Measurements from ENCODE around the gene LHX4.

Gene LHX4

DNA sequence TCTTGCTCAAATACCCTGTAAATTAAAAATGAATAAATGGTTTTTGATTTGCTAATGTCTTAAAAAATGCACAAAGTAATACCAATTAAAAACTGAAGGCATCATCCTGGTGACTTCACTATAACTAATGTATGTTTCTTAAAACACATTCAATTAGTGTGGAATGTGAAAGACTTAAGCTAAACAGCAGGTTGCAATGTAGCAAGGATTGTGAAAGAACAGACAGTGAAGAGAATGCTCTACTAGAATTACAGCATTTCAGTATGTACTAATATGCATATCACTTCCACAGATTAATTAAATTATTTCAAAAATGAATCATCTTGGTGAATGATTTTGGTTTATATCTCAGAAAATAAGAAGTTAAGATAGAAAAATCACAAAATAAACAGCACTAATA lies 56.4 kb downstream of the LHX4 start:
- no peak overlapping the region for H3K4me3 ChIP-seq (ENCODE audit: low read depth, low read length)
- TF ChIP-seq, protein P1, sequence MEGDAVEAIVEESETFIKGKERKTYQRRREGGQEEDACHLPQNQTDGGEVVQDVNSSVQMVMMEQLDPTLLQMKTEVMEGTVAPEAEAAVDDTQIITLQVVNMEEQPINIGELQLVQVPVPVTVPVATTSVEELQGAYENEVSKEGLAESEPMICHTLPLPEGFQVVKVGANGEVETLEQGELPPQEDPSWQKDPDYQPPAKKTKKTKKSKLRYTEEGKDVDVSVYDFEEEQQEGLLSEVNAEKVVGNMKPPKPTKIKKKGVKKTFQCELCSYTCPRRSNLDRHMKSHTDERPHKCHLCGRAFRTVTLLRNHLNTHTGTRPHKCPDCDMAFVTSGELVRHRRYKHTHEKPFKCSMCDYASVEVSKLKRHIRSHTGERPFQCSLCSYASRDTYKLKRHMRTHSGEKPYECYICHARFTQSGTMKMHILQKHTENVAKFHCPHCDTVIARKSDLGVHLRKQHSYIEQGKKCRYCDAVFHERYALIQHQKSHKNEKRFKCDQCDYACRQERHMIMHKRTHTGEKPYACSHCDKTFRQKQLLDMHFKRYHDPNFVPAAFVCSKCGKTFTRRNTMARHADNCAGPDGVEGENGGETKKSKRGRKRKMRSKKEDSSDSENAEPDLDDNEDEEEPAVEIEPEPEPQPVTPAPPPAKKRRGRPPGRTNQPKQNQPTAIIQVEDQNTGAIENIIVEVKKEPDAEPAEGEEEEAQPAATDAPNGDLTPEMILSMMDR (IDR thresholded peaks at IDR 0.05; ENCODE audit: low read depth, low read length): no peak
- H3K36me3 ChIP-seq: no peaks in the 10 kb centered on the region
- H3K4me1 ChIP-seq: peaks cover 11% of the 10 kb centered on the region
- DNase-seq: no peak
- H3K9me3 ChIP-seq: no peaks in the 10 kb centered on the region
- H3K27me3 ChIP-seq: no peaks in the 10 kb centered on the region

DNA sequence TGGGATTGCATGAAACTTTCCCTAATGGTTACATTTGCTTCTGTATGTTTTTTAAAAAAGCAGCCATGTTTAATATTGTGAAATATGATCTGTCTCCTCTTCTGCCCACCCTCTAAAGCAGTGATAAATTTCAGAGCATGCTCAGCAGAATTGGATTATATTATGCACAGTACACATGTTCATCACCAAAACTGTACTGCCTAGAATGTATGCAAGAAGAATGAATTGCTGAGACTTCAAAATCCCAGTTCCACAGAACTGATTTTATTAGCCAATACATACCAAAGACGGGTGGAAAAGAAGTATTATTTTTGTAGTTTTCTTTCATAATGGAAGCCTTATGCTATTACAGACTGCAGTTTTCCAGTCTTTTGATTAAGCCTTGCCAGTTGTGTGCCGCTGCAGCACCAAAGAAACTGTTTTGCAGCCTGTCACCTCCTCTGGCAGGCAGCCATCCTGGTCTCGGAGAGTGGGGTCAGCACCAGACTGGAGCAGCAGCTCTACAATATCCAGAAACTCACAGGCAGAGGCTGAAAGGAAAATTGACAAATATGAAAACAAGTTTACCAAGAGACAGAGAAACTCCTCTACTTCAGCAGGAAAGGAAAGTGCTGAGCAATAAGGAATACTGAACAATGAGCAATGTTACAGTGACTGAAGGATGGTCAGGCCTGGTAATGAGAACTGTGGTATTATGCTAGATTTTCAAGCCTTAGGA lies 58.1 kb downstream of the LHX4 start:
- DNase-seq: peak; percentile 63
- TF ChIP-seq, protein P1 (IDR thresholded peaks at IDR 0.05; ENCODE audit: low read depth, low read length): no peak
- H3K9me3 ChIP-seq: no peaks in the 10 kb centered on the region
- H3K27me3 ChIP-seq: no peaks in the 10 kb centered on the region
- no peaks in the 10 kb centered on the region for H3K36me3 ChIP-seq
- peaks cover 11% of the 10 kb centered on the region for H3K4me1 ChIP-seq
- no peak overlapping the region for H3K4me3 ChIP-seq (ENCODE audit: low read depth, low read length)

DNA sequence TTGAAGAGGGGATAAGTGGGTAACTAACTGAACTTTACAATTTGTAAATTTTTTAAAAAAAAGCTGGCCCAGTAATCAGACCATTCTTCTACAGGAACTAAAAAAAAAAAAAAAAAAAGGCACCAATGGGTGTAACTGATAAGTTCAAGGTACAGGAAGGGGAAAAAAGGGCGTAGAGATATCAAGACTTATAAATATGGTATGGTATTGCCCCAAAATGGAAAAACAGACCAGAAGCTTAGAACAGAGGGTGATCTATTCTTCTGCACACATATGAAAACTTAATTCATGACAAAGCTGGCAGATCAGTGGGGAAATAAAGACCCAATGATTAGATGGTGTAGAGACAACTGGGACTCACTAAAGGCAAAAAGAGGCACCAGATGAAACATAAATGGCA lies 58.9 kb downstream of the LHX4 start:
- DNase-seq: no peak
- Histone ChIP-seq H3K4me1 (peaks cover 11% of the 10 kb centered on the region), H3K27me3 (no peaks in the 10 kb centered on the region), H3K9me3 (no peaks in the 10 kb centered on the region), H3K36me3 (no peaks in the 10 kb centered on the region), H3K4me3 (ENCODE audit: low read depth, low read length) (no peak overlapping the region)
- TF ChIP-seq, protein P1 (IDR thresholded peaks at IDR 0.05; ENCODE audit: low read depth, low read length): no peak

DNA sequence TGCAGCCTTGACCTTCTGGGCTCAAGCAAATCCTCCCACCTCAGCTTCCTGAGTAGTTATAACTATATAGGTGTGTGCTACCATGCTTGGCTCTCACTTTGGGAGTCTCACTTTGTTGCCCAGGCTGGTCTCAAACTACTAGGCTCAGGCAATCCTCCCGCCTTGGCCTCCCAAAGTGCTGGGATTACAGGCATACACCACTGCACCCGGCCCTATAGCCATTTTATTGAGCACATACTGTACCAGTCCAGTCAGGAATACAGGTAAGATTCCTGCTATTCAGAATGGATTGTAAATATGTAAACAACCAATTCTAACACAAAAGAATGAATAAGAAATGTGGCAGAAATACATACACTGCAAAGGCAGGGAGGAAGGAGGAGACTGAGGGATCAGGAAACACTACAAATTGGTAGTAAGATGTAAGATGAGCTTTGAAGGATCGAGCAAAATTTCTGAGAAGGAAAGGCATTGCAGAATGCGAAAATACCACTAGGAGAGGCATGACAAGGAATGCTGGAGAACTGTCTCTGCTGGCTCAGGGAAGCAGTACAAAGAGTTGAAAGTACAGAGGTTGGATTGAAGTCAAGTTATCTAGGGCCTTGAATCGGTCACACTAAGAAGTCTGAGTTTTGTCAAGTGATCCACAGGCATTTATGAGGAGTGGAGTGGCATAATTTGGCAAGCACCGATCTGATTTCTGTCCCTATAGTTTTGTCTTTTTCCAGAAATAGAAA lies 60.4 kb downstream of the LHX4 start:
- Histone ChIP-seq H3K4me1 (peaks cover 11% of the 10 kb centered on the region), H3K36me3 (no peaks in the 10 kb centered on the region), H3K27me3 (no peaks in the 10 kb centered on the region), H3K9me3 (no peaks in the 10 kb centered on the region), H3K4me3 (ENCODE audit: low read depth, low read length) (no peak overlapping the region)
- TF ChIP-seq, protein P1 (IDR thresholded peaks at IDR 0.05; ENCODE audit: low read depth, low read length): no peak
- no peak for DNase-seq

DNA sequence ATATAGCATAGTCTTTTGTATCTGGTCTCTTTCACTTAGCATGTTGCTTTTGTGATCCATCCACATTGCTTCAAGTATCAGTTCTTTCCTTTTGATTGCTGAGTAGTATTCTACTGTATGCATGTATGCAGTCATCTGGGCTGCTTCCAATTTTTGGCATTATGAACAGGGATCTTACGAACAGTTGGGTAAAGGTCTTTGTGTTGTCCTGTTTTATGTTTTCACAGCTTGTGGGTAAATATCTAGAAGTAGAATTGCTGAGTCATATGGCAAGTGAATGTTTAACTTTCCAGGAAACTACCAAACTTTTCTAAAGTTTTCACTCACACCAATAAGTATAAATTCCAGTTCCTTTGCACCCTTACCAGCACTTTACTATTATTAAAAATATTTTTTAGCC lies 60.9 kb downstream of the LHX4 start:
- Histone ChIP-seq H3K4me3 (ENCODE audit: low read depth, low read length) (no peak overlapping the region), H3K4me1 (peaks cover 11% of the 10 kb centered on the region), H3K9me3 (no peaks in the 10 kb centered on the region), H3K27me3 (no peaks in the 10 kb centered on the region), H3K36me3 (no peaks in the 10 kb centered on the region)
- DNase-seq: no peak
- TF ChIP-seq, protein P1 (IDR thresholded peaks at IDR 0.05; ENCODE audit: low read depth, low read length): no peak

DNA sequence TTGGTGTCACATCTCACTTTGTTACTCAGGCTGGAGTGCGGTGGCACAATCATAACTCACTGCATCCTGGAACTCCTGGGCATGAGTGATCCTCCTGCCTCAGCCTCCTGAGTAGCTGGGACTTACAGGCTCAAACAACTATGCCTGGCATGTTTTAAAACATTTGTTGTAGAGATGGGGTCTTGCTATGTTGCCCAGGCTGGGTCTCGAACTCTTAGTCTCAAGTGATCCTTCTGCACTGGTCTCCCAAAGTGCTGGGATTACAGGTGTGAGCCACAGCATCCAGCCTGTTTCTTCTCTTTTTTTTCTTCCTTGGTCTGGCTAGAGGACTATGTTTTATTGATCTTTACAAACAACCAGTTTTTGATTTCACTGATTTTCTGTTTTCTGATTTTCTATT lies 64.6 kb downstream of the LHX4 start:
- H3K27me3 ChIP-seq: no peaks in the 10 kb centered on the region
- H3K4me3 ChIP-seq (ENCODE audit: low read depth, low read length): no peak overlapping the region
- no peak for DNase-seq
- H3K36me3 ChIP-seq: no peaks in the 10 kb centered on the region
- peaks cover 12% of the 10 kb centered on the region for H3K4me1 ChIP-seq
- TF ChIP-seq, protein P1 (IDR thresholded peaks at IDR 0.05; ENCODE audit: low read depth, low read length): no peak
- H3K9me3 ChIP-seq: no peaks in the 10 kb centered on the region

Measured in BE2C (cell line).